Memory B cell (primary cell): ENCODE data around the gene UBE2V1.
"Not testable (repeated sequence)": the region's sequence is repeated elsewhere in the genome, so short reads cannot be mapped to it uniquely, and the experiment has no call there.

Source experiments
- ATAC-seq: fragments of 150-1000 bp; cut with Tn5 transposase; 2 replicates; pipeline ENCODE4 v1.10.0; 2021; ENCODE audit warnings: low read depth, mild to moderate bottlenecking, moderate library complexity
- DNase-seq, 2 donors: peaks; one replicate each; pipeline ENCODE4 v3.0.0; 2022; ENCODE audit warnings: low spot score in 2 of 2
- H3K27ac Mint-ChIP-seq: one replicate; pipeline ENCODE4 v1.8.0; 2022; ENCODE audit warnings: mild to moderate bottlenecking, moderate library complexity, mixed read lengths
- H3K27me3 Mint-ChIP-seq: one replicate; pipeline ENCODE4 v1.8.0; 2022; ENCODE audit warnings: mixed read lengths
- H3K36me3 Mint-ChIP-seq: one replicate; pipeline ENCODE4 v1.8.0; 2022; ENCODE audit warnings: mild to moderate bottlenecking, mixed read lengths
- H3K4me1 Mint-ChIP-seq: one replicate; pipeline ENCODE4 v1.8.0; 2022; ENCODE audit warnings: mixed read lengths
- H3K4me3 Mint-ChIP-seq: one replicate; pipeline ENCODE4 v1.8.0; 2022; ENCODE audit warnings: mild to moderate bottlenecking, moderate library complexity, mixed read lengths
- H3K9me3 Mint-ChIP-seq: one replicate; pipeline ENCODE4 v1.8.0; 2022; ENCODE audit warnings: mixed read lengths

Gene UBE2V1

GRCh38 chr20:50085481-50086365 is 27.2 kb downstream of the UBE2V1 start:
- no peaks in the 10 kb centered on the region for H3K27me3 Mint-ChIP-seq

GRCh38 chr20:50085146-50085480 is 27.8 kb downstream of the UBE2V1 start:
- H3K36me3 Mint-ChIP-seq, result peaks cover 6% of the 10 kb centered on the region
- no peak for DNase-seq
- no peaks in the 10 kb centered on the region for H3K27me3 Mint-ChIP-seq
- H3K4me1 Mint-ChIP-seq, result peaks cover 12% of the 10 kb centered on the region
- H3K4me3 Mint-ChIP-seq, result no peak overlapping the region
- ATAC-seq, result no peak
- no peaks in the 10 kb centered on the region for H3K9me3 Mint-ChIP-seq
- H3K27ac Mint-ChIP-seq, result no peak overlapping the region

More at GRCh38 chr20:50085481-50086365, 27.2 kb downstream of the UBE2V1 start:
- peak; percentile 92 for ATAC-seq
- peak overlapping the region; percentile 82 for H3K4me3 Mint-ChIP-seq
- peaks cover 15% of the 10 kb centered on the region for H3K4me1 Mint-ChIP-seq
- H3K9me3 Mint-ChIP-seq, result no peaks in the 10 kb centered on the region
- DNase-seq, result peak; percentile 29 to 38
- H3K27ac Mint-ChIP-seq, result peak overlapping the region; percentile 54
- peaks cover 8% of the 10 kb centered on the region for H3K36me3 Mint-ChIP-seq

GRCh38 chr20:50083034-50083433 is 29.9 kb downstream of the UBE2V1 start:
- Mint-ChIP-seq H3K4me3 (no peak overlapping the region), H3K27ac (no peak overlapping the region), H3K27me3 (no peaks in the 10 kb centered on the region), H3K9me3 (no peaks in the 10 kb centered on the region), H3K4me1 (peaks cover 12% of the 10 kb centered on the region), H3K36me3 (peaks cover 4% of the 10 kb centered on the region)
- no peak for ATAC-seq
- DNase-seq, result no peak

- H3K27ac Mint-ChIP-seq, H3K36me3 Mint-ChIP-seq, DNase-seq, H3K4me3 Mint-ChIP-seq, ATAC-seq, H3K9me3 Mint-ChIP-seq, H3K27me3 Mint-ChIP-seq: not testable (repeated sequence)
- peaks cover 12% of the 10 kb centered on the region for H3K4me1 Mint-ChIP-seq
These were observed 30.9 kb downstream of the UBE2V1 start for GRCh38 chr20:50082056-50082455.

DNA sequence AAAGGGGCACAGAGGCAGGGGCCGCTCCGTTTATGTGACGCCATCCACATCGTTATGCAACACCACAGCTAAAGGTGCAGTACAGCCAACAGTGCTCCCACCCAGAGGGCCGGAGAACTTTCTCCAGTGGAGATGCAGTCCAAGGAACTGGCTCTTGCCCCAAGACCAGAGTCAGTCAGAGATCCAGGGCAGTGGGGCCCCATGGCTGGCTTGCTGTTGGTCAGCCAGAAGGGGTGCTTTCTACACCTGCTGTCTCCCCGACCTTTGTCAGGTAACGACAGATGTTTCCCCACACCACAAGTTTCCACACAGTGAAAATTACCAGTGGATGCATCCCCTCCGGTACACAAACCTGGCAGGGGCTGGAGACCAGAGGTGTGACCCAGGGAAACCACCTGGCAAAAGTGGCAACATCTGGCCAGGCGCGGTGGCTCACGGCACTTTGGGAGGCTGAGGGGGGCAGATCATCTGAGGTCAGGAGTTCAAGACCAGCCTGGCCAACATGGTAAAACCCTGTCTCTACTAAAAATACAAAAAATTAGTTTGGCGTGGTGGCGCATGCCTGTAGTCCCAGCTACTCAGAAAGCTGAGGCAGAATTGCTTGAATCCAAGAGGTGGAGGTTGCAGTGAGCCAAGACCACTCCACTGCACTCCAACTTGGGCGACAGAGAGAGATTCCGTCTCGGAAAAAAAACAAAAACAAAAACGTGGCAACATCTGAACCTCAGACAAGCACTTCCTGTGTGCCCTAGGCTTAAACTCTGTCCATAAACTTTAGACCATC is 34.9 kb downstream of the UBE2V1 start:
- Mint-ChIP-seq H3K4me1 (peaks cover 3% of the 10 kb centered on the region), H3K27ac (no peak overlapping the region), H3K4me3 (no peak overlapping the region), H3K9me3 (no peaks in the 10 kb centered on the region), H3K36me3 (peaks cover 4% of the 10 kb centered on the region), H3K27me3 (no peaks in the 10 kb centered on the region)
- no peak for ATAC-seq
- DNase-seq, result no peak

DNA sequence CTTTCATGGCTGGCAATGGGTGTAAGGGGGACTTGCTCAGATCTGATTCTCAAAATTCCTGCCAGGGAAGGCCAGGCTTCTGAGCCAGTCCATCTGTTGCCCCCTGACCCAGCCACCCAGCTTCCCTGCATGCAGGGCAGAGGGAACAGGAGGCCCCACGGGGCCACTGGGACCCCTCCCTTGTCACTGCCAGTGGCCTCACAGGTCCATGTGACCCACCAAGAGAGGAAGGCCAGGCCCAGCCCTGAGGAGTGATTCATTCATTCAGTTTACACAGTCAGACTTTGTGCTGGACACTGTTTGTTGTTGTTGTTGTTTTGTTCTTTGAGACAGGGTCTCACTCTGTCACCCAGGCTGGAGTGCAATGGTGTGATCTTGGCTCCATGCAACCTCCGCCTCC is 39.5 kb downstream of the UBE2V1 start:
- DNase-seq, result no peak
- ATAC-seq, result no peak
- Mint-ChIP-seq H3K4me1 (peaks cover 6% of the 10 kb centered on the region), H3K4me3 (no peak overlapping the region), H3K36me3 (no peaks in the 10 kb centered on the region), H3K9me3 (no peaks in the 10 kb centered on the region), H3K27ac (no peak overlapping the region), H3K27me3 (peaks cover 4% of the 10 kb centered on the region)

DNA sequence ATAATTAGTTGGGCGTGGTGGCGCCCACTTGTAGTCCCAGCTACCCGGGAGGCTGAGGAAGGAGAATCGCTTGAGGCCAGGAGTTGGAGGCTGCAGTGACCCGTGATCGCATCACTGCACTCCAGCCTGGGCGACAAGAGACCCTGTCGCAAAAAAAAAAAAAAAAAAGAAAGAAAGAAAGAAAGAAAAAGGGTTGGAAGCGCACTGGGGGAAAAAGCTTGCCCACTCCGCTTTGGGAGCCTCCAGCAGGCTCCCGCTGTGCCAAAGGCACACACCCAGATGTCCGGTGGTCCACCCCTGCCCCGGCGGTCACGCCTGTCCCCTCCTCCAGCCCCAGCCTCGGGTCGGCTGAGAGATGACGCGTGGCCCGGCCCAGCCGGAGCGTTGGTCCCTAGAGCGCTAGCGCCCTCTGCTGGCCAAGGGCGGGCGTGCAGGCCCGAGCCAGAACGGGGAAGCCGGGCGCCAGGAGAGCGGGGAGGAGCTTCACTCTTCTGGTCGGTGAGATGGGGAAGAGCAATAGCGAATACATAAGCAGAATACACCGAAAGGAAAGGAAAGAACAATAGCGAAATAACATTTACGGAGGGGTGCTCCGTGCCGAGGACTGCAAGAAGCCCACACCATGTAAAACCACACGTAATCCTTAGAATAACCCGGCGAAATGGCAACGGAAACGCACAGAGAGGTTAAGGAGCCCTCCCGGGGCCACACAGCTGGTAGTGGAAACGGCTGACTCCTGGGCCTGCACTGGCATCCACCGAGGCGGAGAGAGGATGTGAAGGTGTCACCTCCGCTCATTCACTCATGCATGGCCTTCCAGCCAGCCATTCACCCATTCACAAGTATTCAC is 41.7 kb downstream of the UBE2V1 start:
- no peaks in the 10 kb centered on the region for H3K36me3 Mint-ChIP-seq
- H3K9me3 Mint-ChIP-seq, result no peaks in the 10 kb centered on the region
- peak; percentile 99 for ATAC-seq
- peaks cover 4% of the 10 kb centered on the region for H3K4me1 Mint-ChIP-seq
- H3K27me3 Mint-ChIP-seq, result peaks cover 5% of the 10 kb centered on the region
- peak; percentile 97 to 100 for DNase-seq
- no peak overlapping the region for H3K27ac Mint-ChIP-seq
- peak overlapping the region; percentile 74 for H3K4me3 Mint-ChIP-seq

GRCh38 chr20:50070361-50070760 is 42.6 kb downstream of the UBE2V1 start:
- no peak for DNase-seq
- no peak for ATAC-seq
- H3K4me1 Mint-ChIP-seq, result peaks cover 4% of the 10 kb centered on the region
- H3K27ac Mint-ChIP-seq, result no peak overlapping the region
- no peak overlapping the region for H3K4me3 Mint-ChIP-seq
- no peaks in the 10 kb centered on the region for H3K9me3 Mint-ChIP-seq
- peaks cover 5% of the 10 kb centered on the region for H3K27me3 Mint-ChIP-seq
- H3K36me3 Mint-ChIP-seq, result no peaks in the 10 kb centered on the region

DNA sequence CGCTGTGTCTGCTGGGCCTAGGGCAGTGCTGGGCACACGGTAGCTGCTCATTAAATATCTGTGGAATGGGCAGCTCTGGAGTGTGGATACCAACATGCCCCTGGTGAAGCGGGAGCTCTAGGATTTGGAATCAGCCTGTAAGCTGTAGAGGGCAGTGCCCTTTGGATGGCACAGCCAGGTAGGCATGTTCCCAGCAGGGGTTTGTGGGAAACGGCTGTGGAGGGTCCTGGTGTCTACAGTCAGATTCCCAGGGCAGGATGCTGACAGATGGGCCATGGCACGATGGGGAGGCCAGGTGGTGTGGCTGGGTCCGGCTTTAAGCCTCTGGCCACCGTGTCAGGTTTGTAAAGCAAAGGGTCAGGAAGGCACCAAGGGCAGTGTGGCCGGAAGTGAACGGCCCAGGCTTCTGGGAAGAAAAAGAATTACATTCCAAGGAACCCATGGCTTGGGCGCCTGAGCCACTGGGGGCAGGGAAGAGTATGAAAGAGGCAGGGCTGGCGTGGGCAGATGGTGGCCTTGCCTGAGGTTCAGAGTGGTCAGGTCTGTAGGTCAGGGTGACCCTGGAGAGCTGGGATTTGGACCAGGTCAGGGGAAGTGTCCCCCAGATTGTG is 44.8 kb downstream of the UBE2V1 start:
- Mint-ChIP-seq H3K27me3 (peaks cover 5% of the 10 kb centered on the region), H3K36me3 (no peaks in the 10 kb centered on the region), H3K4me1 (peaks cover 4% of the 10 kb centered on the region), H3K27ac (no peak overlapping the region), H3K9me3 (no peaks in the 10 kb centered on the region), H3K4me3 (no peak overlapping the region)
- no peak for DNase-seq
- ATAC-seq, result no peak

DNA sequence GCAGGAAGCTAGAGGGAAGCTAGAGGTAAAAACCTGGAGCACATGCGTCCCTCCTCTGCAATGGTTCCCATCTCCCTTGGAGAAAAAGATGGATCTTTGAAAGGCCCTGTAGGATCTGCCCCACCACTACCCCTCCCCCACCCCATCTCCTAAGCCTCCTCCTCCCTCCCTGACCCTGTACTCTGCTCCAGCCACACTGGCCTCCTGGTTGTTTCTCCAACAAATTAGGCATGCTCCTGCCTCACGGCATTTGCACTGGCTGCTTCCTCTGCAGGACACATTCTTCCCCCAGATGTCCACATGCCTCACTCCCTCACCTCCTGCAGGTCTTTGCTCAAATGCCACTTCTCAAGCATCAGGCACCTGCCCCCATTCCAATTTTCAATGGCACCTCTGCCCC is 45.5 kb downstream of the UBE2V1 start:
- no peaks in the 10 kb centered on the region for H3K36me3 Mint-ChIP-seq
- H3K4me3 Mint-ChIP-seq, result no peak overlapping the region
- peaks cover 5% of the 10 kb centered on the region for H3K27me3 Mint-ChIP-seq
- peaks cover 4% of the 10 kb centered on the region for H3K4me1 Mint-ChIP-seq
- DNase-seq (no peak), ATAC-seq (no peak)
- no peak overlapping the region for H3K27ac Mint-ChIP-seq
- no peaks in the 10 kb centered on the region for H3K9me3 Mint-ChIP-seq

DNA sequence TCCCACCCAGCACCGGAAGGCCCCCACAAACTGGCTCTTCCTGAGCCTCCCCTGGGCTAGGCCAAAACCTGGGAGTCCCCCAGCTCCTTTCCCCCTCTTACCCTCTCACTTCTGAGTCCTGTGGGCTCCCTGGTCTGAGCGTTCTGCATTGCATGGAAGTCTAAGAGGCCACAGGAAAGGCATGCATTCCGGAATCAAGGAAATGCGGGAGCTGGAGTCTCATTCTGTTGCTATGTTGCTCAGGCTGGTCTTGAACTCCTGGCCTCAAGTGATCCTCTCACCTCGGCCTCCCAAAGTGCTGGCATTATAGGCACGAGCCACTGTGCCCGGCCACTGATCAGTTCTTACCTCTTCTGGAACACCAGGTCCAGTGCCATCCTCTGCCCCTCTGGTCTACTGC is 45.9 kb downstream of the UBE2V1 start:
- ATAC-seq (no peak), DNase-seq (no peak)
- Mint-ChIP-seq H3K9me3 (no peaks in the 10 kb centered on the region), H3K36me3 (no peaks in the 10 kb centered on the region), H3K4me3 (no peak overlapping the region), H3K4me1 (peaks cover 4% of the 10 kb centered on the region), H3K27ac (no peak overlapping the region), H3K27me3 (peaks cover 5% of the 10 kb centered on the region)

- no peak overlapping the region for H3K27ac Mint-ChIP-seq
- no peak for ATAC-seq
- peaks cover 1% of the 10 kb centered on the region for H3K4me1 Mint-ChIP-seq
- DNase-seq, result no peak
- no peaks in the 10 kb centered on the region for H3K36me3 Mint-ChIP-seq
- H3K27me3 Mint-ChIP-seq, result peaks cover 5% of the 10 kb centered on the region
- H3K9me3 Mint-ChIP-seq, result no peaks in the 10 kb centered on the region
- H3K4me3 Mint-ChIP-seq, result no peak overlapping the region
These were observed 46.7 kb downstream of the UBE2V1 start for GRCh38 chr20:50066161-50066834.

DNA sequence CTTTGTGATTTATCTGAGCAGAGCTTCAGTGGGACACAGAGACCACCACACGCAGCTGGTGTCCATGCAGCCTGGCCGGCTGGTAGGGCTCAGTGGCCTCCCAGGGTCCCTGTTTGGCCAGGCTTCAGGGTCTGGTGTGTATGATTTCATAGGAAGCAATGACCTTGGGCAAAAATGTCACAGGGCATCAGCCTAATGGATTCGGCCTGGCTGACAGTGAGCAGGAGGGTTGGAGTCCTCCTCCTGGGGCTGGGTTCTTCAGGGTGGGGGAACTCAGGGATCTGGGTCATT is 47.7 kb downstream of the UBE2V1 start:
- no peak overlapping the region for H3K27ac Mint-ChIP-seq
- no peaks in the 10 kb centered on the region for H3K36me3 Mint-ChIP-seq
- H3K27me3 Mint-ChIP-seq, result peaks cover 6% of the 10 kb centered on the region
- DNase-seq, result no peak
- H3K4me3 Mint-ChIP-seq, result no peak overlapping the region
- no peak for ATAC-seq
- no peaks in the 10 kb centered on the region for H3K9me3 Mint-ChIP-seq
- no peaks in the 10 kb centered on the region for H3K4me1 Mint-ChIP-seq
